Left colon (tissue), 2 donors: ENCODE results near the gene NDUFC1. TPM values are rescaled to one million over a fixed set of nuclear protein-coding genes. Genes with fewer than 3 reads are reported as not detected.
A peak's percentile ranks its signal among the peaks of the same experiment; 100 is the strongest.

Experiments used
- ATAC-seq: fragments of 200-7000 bp; cut with Tn5 transposase; one replicate; pipeline ENCODE4 v1.9.1; 2020; ENCODE audit warnings: mild to moderate bottlenecking, moderate library complexity
- DNase-seq, 2 donors: peaks; one replicate each; pipeline ENCODE4 v3.0.0-alpha.2; 2020
- intact Hi-C, 2 donors: fragments of 100-400 bp; cut with DNase I in 1 of 2; cut with micrococcal nuclease in 1 of 2; formaldehyde crosslinking; loops; one replicate each; pipeline versions ENCODE4 v1.11.2 to v1.14.0; 2022; cut with DNase I, micrococcal nuclease
- total RNA-seq, 2 donors: library from RNA; stranded (reverse); fragmentation: NEBNext Ultra II Directional; extraction: Animal tissue kit (Norgen Biotek cat#: 25700); gene quantifications; one replicate each; pipeline ENCODE4 v1.2.1, GENCODE V29; 2021
- donor health status: DM: no; HTN: no; CAD: no.
- donor health status: DM: yes; HTN: yes; CAD: no.

Gene NDUFC1
- total RNA-seq, 2 donors from 2014 or later: 82.1 to 89.9 TPM

DNA sequence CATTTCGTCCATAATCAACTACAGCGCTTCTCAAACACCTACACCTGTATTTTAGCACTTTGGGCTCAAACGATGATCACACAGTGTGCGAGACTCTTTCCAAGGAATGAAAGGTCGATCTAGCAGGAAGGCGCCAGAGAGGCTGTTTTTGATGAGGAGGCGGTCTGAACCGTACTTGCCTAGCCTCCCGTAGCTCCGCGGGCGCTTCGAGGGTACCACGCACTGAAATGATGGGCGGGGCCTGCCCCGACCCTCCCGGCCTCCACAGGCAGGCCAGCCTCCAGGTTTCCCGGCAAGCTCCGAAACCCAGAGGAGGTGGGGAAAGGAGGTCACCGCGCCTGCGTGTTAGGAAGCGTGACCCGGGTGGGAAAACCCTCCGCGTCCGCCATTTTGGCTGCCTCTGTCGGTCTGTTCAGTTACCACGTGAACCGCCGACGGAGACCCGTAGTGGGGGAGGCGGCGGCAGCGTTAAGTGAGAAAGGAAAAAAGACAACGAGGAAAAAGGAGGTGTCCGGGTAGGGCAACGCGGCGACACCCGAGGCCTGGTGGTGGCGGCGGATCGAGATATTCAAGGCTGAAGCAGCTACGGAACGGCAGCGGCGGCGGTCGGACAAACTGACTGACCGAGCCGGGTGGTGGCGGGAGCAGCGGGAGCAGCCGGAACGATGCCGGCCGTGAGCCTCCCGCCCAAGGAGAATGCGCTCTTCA is 1.0 kb downstream of the NDUFC1 start, which contains the start of gene NAA15:
TSS of gene NAA15 (plus strand) at position 393 of the 708 bp plus-strand sequence. CDS start at position 666, 273 bp downstream.
- peak; percentile 98 to 99 for DNase-seq
- intact Hi-C loops: no loop called here
- ATAC-seq: peak; percentile 92

DNA sequence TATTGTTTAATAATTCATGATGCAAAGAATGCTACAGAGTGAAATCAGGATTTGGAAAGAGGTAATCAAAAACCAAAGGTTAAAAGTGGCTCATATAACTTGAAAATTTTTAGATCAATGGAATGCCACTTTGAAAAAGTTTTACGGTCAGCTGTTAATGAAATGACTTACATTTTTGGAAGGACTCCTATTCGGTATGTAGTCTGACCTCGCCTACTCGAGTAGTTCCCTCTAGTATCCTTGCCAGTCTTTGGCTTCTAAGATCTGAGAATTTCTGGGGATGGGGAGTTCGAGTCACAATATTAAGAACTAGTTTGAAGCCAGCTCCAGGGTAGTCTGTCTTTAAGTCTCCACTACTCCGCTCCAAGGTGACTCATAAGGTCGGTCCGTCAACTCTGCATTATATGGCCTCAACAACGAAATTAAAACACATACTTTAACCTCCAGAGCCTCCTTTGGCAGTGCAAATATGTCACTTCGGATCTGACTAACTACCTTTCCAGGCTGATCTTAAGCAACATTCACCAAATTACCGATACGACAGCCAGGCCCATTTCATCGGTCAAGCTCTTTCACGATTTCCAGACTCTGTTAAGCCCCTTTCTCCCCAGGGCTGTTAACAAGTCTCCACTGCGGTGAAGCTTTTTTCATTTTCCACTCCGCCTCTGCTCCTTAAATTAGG is 1.7 kb downstream of the NDUFC1 start:
- intact Hi-C loops: no loop called here
- ATAC-seq (peak; percentile 57), DNase-seq (peak in 1 of 2 donors; percentile 35)

DNA sequence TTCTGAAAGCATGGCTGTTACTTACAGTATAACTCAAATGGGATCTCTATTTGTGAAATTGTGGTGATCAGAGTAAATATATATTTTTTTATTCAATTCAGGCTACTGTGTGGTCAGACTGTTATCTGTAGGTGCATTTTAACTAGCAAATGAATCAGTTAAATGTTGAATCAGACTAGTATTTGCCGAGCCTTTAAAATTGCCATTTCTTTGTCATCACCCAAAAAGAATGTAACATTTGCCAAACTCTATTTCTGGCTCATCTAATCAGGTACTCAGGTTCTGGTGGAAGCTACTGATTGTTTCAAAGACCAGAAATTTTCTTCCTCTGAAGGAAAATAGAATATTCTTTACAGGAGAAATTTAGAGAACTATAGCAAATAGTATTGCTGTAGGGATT is 2.7 kb downstream of the NDUFC1 start:
- ATAC-seq (no peak), DNase-seq (no peak)
- intact Hi-C loops: loop anchor here in 1 of 2 donors (10.0 kb wide), 3 partner anchors 115 to 265 kb away; no protein-coding TSS in a partner anchor

DNA sequence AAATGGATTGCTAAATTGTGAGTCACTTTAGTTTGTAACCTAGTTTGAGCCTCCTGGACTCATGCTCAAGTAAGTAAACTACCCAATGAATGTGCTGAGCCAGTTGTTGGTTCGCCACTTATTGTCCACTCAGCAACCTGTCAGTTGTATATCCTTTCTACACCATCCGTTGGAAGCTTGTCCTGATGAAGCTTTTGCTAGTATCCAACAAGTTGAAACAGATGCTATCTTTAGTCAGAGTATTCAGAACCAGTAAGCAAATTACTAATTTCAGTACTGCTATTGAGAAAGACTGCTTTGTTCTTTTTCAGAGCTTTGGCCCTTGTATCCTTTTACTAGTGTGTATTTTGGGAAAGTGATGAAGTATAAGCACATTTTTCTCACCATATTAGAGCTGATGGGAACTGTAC is 5.3 kb downstream of the NDUFC1 start:
- no peak for ATAC-seq

DNA sequence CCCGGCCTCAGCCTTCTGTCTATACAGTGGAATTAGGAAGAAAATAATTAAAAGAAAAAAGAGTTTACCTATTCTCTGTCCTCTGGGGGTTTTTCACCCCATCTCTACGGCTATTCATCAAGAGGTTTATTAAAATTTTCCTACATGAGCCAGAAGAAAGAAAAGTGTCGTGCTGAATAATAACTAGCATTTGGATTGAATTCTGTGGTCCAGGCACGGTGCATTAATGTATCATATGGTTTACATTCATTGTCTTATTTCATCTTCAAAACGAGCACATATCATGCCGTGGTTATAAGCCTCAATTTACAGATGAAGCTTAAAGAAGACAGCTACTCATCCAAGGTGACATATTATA is 6.4 kb downstream of the NDUFC1 start:
- DNase-seq: no peak
- intact Hi-C loops: loop anchor here in 1 of 2 donors (10.0 kb wide), 3 partner anchors 111 to 261 kb away; no protein-coding TSS in a partner anchor
- ATAC-seq: no peak

More for the DNA sequence above, 5.3 kb downstream of the NDUFC1 start:
- no peak for DNase-seq
- intact Hi-C loops: loop anchor here in 1 of 2 donors (10.0 kb wide), 3 partner anchors 112 to 262 kb away; no protein-coding TSS in a partner anchor

DNA sequence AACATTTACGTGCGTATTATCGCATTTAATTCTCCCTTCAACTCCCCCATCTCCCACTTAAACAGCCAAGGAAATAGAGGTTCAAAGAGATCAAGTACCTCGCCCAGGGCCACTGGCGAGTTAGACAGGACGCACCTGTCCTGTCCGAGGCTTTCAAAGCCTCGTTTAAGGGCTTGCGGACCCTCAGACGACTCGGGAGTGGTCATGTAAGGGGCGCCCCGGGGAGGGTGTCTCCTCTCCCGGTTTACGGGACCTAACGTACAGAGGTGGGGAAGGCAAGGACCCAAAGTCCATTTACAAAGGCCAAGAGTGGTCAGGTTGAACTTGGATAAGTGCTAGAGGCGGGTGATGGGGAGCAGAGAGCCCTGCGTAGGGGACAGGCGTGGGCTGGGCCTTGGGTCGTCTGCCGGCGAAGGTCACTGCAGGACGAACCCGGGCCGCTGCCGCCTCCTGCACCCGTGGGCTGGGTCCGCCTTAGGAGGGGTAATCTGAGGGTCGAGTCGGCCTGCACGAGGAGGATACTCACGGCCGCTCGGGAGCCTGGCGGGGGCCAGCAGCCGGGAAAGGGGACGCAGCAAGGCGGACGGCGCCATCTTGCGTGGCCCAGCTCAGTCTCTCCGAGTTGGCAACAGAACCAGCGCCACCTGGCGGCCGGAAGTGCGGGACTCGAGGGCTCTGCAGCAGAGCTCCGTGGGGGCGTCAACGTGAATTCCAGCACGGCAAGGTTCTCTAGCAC is 6.9 kb downstream of the NDUFC1 start:
- intact Hi-C loops: loop anchor here in 1 of 2 donors (10.0 kb wide), 3 partner anchors 111 to 261 kb away; no protein-coding TSS in a partner anchor
- DNase-seq: peak; percentile 95 to 100
- peak; percentile 89 for ATAC-seq

DNA sequence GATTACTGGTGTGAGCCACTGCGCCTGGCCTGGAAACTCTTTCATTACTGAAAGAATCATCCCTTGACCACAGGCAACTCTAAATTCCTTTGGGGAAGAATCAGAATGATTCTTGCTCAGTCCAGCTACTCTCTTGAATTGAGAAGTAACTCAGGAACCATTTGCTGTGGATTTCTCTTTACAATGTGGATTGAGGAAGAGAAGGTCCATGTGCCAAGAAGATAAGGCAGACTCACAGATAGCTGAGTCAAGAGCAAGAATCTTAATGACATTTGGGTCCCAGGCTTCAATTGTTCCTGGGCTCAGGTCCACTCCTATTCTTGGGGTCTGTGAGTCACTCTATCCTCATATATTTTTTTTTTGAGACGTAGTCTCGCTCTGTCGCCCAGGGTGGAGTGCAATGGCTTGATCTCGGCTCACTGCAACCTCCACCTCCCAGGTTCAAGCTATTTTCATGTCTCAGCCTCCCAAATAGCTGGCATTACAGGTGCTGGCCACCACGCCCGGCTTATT is 16.0 kb downstream of the NDUFC1 start:
- ATAC-seq (no peak), DNase-seq (no peak)
- intact Hi-C loops: loop anchor here in 1 of 2 donors (10.0 kb wide), 1 partner anchor 61 kb away; no protein-coding TSS in a partner anchor

DNA sequence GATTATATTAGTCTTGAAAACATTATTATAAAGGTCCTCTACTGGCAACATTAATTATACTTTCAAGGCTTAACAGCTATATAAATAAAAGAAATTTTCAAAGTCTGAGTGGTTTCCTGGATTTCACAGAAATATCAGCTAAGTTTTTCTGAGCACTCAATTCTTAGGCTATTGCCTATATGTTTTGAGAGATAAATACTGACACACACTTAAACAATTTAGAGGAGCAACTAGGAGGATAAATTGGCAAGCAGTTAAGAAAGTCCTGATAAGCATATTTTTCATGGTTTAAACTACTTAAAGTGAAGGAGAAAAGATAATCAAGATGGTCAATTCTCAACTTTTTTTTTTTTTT is 19.6 kb downstream of the NDUFC1 start:
- intact Hi-C loops: loop anchor here in 1 of 2 donors (10.0 kb wide), 1 partner anchor 58 kb away; no protein-coding TSS in a partner anchor
- DNase-seq (no peak), ATAC-seq (no peak)

DNA sequence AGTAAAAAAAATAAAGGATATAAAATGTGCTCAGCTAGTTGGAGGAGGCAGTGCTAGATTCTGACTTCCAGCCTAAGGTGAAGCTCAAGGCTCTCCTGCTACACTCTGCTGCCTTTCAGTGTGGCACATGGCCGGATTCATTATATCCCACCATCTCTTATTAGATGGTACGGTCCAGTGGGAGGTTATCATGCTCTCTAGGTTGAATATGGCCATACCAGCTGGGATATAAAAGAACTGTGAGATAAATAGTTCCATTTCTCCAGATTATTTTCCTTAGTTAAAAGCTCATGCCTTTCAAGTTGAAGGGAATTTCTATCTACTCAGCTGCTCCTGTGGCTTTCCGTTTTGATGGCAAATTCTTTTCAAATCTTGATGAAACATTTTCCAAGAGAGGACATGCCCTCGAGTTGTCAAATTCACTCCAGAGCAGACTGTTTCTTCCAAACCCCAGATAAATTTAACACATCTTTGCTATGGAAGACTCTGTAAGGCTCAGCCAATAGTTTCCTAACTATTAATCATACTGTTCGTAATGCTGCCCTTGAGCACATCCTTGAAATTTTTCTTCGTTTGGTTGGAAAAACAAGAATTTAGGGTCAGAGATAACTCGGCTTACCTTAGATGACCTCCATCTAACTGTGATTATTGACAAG is 20.1 kb downstream of the NDUFC1 start:
- ATAC-seq (no peak), DNase-seq (no peak)
- intact Hi-C loops: loop anchor here in 1 of 2 donors (10.0 kb wide), 1 partner anchor 57 kb away; no protein-coding TSS in a partner anchor

DNA sequence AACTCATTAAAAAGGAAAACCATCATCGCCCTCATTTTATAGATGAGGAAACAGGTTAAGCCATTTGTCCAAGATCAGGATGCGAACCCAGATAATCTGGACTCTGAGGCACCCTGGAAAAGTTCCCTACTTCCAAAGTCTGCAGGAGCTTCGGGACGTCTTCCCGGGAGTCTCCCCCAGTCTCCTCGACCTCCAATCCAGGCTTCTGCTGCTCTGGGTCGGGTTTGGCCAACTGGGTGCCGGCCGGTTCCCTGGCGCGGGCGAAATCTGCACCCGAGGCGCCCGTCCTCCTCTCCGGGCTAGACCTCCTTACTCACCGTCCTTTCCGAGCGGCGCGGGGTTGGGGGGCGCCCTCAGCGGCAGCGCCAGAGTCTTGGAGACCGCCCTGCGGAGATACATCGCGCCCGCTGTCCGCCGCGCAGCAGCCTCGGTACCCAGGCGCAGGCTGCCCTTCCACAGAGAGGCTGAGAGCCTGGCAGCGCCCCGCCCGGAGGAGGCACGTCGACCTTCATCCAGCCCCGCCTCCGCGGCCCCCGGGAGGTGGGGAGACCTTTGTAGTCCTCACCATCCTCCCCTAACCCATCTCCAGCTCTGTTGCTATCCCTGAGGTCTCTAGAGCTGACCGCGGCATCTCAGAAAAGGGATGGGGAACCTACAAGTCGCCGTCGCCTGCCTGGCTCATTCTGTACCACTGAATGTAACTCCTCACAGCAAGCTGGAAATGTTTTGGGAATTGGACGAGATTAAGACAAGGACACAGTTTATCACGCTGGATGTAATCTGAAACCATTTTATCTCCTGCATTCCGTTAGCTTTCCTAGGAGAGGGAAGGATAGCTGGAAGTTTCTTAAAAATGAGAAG is 22.3 kb downstream of the NDUFC1 start, which contains the start of gene MGARP:
TSS of gene MGARP (minus strand) at position 466 of the 861 bp plus-strand sequence. CDS start at position 399, 67 bp downstream.
- DNase-seq: peak in 1 of 2 donors; percentile 13
- ATAC-seq: peak; percentile 41
- intact Hi-C loops: loop anchor here in 1 of 2 donors (10.0 kb wide), 1 partner anchor 55 kb away; no protein-coding TSS in a partner anchor

DNA sequence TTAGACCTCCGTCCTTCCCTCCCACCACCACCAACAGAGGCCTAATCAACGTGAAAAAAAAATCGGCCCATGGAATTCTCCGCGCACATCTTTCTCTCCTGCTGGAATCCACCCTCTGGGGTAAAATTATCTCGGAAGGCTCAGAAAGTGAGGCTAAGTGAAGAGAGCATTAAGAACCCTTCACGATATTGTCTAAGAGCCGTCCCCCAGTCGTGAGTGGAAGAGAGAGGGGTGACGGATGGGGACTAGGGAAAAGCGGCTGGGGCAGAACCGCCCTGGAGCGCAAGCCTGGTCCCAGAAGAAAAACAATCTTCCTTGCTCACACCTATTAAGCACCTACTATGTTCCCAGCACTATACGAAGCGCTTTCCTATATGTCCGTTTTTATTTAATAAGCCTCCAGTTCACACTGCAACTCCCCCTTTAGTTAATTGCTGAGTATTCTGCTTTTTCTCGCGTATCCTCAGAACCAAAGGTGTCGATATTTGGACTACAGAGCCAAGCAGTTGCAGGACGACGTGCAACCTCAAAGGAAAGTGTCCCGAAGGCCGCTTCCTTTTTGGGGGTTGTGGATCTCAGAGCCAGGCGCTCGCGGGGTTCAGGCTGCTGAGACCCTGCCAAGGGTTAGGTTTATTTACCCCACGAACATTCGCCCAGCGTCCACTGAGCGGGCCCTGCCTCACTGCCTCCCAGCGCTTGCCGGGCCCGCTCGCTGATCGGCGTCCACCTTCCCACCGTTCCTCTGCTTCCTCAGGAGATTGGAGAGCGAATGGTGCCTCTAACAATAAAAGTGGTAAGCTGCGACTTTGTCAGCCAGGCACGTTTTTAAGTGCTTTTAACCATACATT is 23.1 kb downstream of the NDUFC1 start:
- no peak for DNase-seq
- ATAC-seq: no peak
- intact Hi-C loops: no loop called here

DNA sequence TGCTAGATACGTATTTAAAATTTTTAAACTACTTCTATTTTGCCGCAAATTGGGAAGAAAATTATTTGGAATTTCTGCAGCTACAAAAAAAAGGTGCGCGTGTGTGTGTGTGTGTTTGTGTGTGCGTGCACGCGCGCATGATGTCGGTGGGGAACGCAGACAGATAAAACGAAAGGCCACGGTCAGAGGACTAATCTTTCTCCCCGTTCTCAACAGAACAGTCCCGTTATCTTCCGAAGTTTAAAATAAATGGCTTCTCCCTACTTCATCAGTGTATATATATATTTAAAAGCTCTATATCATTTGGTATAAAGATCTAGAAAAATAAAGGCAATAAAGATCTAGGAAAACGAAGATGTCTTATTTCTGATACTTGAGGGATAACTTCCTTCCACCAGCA is 23.8 kb downstream of the NDUFC1 start:
- ATAC-seq: no peak
- no peak for DNase-seq
- intact Hi-C loops: no loop called here

DNA sequence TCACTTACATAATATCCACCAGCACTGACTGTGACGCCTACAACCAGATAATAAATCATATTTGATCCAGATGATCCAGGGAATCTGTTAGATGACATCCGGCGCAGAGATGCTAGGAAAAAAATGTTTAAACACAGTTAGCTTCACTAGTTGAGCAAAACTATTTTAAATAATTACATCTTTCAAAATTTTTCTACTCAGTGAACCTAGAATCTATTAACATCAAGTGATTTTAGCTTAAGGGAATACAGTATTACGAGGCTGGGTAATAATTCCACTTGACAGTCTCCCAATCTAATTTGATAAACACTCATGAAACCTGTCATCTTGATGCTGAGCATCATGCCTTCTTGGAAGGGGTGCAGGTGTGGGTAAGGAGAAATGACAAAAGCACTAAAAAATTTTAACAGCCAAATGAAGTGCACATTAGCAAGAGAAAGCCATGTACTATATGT is 27.0 kb downstream of the NDUFC1 start:
- ATAC-seq: no peak
- intact Hi-C loops: no loop called here
- no peak for DNase-seq

DNA sequence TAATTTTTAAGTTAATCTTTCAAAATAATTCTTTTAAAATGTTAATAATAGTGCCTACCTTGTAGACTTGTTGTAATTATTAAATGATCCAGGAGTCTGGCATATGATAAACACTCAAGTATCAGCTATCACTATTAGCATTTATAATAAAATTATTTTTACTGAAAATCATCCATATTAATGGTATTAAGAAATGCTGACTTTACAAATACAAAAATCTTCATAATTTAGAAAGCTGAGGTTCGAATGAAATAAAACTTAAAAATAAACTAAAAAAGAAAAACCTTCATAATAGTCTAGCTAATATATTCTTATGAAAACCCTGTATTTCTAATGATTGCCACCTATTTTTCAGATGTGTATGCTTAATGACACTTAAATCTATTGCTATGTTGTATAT is 27.5 kb downstream of the NDUFC1 start:
- intact Hi-C loops: no loop called here
- DNase-seq (no peak), ATAC-seq (no peak)

DNA sequence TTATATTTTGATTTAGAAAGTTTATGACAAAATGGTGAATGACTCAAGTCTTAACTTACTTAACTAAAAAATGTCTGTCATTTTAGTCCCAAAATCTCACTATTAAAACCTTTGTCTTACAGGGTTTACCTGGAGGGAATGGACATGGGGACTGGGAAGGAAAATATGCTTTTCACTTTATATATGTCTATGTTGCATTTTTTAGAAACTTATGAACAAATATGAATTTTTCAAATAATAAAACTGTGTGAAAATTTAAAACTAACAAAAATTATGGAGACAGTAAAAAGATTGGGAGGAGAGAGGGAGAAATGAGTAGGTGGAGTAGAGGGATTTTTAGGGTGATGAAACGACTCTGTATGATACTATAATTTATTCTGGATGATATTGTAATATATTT is 28.4 kb downstream of the NDUFC1 start:
- ATAC-seq: no peak
- intact Hi-C loops: no loop called here

DNA sequence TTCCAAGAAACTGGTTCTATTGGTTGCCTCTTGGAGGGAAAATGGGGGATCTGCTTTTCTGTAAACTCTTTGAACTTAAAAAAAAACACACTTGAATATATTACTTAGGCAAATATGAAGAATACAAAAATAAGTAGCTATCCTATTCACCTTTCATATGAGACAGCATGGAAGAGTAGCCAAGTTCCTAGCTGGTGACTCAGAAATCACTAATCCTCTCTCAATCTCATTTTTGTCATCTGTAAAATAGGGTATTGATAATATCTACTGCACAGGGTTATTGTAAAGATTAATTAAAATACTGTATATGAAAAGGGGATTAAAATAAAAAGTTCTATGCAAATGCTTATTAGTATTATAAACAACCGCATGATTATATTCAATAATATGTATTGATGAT is 35.0 kb downstream of the NDUFC1 start:
- ATAC-seq: no peak
- intact Hi-C loops: no loop called here
- no peak for DNase-seq

More for the DNA sequence above, 28.4 kb downstream of the NDUFC1 start:
- no peak for DNase-seq
